HG02840 (cell line): ENCODE results near the gene GNB1.
"Not testable (repeated sequence)": the region's sequence is repeated elsewhere in the genome, so short reads cannot be mapped to it uniquely, and the experiment has no call there.

Experiments used
- ATAC-seq: cut with Tn5 transposase; IDR thresholded peaks from one replicate; pipeline ENCODE4 v1.9.1; 2021; ENCODE audit warnings: mild to moderate bottlenecking, moderate library complexity, moderate number of reproducible peaks; ENCODE audit not compliant: unreplicated experiment, low FRiP score

GNB1 gene

DNA sequence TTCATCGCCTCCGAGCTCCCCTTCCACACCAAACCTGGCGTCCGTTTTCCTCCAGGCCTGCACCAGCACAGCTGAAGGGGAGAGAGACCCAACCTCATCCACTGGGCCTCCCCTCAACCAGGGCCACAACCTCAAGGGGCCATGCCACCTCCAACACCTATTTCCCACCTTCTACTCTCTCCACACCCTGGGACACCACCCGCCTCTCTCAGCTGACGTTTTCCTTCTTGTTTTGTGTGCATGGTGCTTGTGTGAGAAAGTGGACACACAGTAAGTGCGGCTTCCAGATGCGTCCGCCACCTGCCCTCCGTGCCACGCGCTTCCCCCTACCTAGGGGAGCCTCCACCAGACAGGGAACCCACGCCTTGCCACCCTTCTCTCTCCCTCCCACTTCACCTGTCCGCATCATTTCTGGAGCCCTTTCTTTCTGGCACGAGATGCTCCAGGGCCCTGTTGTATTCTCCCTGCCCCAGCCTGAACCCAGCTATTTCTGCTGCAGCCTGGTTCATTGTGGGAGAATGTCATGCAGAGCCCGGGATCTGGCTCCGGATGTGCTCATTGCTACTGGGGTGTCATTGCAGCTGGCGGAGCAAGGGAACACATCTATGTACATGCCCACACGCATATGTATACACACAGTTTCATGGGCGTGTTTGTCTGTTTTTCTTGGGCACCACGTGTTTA, 1.3 kb upstream of the GNB1 start:
- ATAC-seq: no peak

DNA sequence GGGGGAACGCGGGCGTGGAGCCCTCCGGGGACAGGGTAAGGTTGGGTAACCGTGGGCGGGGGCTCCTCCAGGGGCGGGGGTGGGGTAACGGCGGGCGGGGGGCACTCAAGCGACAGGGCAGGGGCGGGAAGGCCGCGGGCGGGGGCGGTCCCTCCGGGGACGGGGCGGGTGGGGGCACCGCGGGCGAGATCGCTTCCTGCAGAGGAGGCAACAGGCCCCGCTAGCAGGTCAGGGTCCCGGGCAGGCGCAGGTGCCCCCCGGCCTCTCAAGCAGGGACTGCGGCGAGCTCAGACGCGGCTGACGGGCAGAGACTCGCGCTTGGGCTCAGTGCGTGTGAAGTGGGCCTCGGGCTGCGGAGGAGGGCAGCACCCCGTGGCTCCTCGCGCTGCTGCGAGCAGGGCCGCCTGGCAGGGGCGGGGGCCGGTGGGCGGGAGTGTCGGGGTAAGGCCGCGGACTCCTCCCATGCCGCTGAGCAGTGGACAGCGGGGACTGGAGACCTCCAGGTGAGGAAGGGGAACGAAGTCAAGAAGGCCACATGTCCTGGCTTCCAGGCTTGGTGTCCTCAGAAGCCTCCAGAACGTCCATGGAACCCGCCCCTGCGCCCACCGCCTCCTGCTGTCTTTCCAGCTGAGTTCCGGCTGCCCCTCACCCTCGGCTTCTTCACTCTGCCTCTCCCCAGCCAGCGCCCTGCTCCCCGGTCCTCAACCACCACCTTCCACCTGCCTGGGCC, 627 bp upstream of the GNB1 start:
- no peak for ATAC-seq

DNA sequence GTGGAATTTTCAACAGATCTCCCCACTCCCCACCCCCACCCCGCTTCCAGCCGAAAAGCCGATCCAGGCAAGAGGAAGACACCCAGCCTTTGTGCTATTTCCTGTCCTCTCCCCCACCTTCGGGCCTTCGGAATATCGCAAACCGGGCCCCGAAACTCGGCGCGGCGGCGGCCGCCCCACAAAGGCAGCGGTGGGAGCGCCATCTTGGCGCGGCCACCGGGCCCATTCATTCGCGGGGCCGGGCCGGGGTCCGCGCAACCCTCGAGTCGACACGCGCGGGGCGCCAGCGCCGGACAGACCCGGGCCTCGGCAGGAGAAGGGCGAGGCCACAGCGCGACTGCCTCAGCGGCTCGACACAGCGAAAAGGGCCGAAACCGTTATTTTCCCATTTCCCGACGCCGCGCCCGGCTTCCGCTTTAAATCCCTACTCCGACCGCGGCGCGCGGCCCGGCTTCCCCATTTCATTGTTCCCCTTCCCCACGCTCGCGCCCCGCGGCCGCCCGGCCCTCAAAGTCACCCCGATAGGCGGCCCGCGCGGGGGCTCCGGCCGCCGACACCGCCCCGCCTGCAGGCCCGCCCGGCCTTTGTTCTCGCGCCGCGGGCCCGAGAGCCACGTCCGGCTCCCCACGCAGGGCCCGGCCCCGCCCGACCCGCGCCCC, 911 bp downstream of the GNB1 start:
- peak; percentile 16 for ATAC-seq

DNA sequence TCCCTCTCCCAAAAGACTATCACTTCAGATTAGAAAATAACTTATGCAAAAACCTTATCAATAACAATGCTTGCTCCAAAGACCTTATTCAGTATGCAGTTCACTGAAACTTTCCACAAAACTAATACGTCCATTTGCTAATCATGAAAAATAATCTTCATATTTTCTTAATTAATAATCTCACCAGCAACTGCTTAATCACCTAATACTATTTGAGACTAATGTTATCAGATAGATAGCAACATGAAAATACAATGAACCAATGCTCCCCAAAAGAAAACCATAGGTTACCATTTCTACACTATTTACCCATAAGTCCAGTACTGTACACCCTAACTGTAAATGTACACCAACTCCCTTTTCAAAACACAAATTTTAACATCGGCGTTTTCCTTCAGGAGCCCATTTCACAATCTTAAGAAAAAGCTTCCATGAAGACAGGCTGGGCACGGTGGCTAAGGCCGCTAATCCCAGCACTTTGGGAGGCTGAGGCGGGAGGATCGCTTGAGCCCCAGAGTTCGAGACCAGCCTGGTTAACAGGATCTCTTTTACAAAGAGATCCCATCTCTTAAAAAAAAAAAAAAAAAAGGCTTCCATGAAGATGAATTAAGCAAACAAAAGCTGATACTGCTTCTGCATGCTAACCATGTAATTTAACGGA, 1.7 kb downstream of the GNB1 start:
- ATAC-seq: no peak

DNA sequence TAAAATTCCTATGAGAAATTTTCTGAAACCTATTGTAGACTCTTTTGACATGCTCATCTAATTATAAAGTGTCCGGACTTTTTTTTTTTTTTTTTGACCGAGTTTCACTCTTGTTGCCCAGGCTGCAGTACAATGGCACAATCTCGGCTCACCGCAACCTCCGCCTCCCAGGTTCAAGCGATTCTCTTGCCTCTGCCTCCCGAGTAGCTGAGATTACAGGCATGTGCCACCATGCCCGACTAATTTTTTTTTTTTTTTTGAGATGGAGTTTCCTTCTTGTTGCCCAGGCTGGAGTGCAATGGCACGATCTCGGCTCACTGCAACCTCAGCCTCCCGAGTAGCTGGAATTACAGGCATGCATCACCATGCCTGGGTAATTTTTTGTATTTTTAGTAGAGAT, 7.0 kb downstream of the GNB1 start:
- ATAC-seq: not testable (repeated sequence)

DNA sequence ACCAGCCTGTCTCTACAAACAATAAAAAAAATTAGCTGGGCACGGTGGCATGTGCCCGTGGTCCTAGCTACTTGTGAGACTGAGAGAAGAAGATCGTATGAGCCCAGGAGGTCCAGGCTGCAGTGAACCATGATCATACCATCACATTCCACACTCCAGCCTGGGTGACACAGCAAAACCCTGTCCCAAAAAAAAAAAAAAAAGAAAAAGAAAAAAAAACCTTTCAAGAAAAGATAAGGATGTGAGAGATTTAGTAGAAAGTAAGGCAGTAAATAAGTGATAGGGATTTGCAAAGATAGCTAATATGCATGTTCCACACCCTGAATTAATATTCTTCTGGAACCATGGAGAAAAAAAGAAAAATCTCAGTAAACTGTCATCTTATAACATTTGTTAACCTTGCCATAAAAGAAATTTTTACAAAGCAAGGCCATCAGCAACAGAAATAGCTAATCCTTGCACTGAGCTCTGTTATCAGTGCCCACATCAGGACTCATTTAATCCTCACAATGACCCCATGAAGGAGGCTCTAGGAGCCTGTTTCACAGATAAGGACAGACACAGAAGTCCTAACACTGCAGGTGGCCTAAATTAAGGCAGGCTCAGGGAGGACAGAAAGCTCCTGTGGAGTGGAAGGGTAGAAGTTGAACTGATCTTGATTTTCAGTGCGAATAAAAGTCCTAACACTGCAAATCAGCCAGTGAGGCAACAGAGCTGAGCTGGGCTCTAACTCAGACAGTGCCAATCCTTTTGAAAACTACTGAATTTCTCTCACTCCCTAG, 7.6 kb downstream of the GNB1 start:
- no peak for ATAC-seq

DNA sequence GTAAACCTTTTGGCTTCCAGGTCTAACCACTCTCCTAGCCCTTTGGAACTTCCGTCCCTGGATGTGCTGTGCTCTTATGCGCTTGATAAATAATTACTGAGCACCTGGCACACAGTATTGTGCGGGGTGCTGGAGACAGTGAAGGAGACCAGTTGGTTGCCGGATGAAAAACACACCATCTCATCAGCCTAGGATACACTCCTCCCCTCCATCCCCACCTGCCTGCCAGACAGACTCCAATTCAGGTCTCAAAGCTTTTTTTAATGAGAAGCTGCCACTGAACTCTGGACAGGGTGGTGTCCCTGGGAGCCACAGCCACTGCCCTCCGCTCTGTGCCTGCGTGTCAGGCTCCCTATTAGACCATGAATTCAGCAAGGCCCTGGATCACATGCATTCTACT, 9.2 kb downstream of the GNB1 start:
- ATAC-seq: no peak

DNA sequence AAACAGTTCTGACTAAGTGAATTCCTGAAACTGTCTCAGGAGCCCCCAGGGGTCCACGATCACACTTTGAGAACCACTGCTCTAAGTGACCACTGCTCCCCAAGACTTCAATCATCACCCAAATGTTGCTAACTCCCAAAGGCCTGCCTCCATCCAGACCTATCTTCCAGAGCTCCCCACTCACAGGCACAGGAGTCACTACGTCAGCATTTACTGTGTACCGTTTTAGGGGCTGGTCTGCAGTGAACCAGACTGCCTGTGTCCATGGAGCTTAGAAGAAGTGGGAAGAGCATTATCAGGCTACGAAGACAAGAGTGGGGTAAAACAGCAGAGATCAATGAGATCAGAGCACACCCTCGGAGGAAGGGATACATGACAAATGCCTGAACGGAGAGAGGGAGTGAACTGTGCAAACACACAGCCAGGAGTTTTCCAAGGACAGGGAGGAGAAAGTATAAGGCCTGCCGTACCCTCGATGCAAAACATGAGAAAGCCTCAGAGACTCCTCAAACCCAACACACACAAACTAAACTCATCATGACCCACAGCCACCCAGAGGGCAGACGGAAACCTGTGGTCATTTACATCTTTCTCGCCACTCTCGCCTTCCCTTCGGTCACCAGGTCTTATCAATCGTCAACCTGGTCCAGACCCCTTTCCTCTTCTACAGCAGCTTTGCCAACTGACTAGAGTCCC, 10.1 kb downstream of the GNB1 start:
- no peak for ATAC-seq

DNA sequence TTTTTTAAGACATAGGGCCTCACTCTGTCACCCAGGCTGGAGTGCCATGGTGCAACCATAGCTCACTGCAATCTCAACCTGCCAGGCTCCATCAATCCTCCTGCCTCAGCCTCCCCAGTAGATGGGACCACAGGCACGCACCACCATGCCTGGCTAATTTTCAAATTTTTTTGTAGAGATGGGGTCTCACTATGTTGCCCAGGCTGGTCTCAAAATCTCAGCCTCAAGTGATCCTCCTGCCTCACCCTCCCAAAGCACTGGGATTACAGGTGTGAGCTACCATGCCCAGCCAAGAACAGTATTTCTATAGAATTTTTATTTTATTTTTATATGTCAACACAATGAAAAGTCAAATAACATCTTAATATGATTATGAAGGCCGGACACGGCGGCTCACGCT, 10.9 kb downstream of the GNB1 start:
- no peak for ATAC-seq

DNA sequence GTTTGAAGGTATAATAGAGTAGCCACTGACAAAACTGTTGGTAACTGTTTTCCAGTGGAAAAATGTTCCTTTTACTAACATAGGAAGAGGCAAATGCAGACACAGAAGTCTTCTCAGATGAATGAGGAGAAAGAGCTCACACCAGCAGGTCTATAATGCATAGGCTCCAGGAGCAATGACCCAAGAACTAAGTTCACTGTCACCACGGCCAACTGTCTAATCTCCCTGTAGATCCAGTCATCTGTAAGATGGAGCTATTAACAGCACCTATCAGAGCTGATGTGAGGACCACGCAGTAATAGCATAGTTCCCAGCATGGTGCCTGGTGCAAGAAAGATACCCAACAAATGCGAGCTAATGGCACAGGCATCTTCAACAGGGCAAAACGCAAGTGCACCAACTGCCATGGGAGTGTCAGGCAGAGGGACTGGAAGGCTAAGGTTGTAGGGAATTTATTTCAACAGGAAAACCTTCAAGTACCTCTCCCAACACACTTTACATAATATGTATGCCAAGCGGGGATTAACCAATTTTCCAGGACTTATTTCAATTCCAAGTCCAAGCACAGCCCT, 12.9 kb downstream of the GNB1 start:
- no peak for ATAC-seq

DNA sequence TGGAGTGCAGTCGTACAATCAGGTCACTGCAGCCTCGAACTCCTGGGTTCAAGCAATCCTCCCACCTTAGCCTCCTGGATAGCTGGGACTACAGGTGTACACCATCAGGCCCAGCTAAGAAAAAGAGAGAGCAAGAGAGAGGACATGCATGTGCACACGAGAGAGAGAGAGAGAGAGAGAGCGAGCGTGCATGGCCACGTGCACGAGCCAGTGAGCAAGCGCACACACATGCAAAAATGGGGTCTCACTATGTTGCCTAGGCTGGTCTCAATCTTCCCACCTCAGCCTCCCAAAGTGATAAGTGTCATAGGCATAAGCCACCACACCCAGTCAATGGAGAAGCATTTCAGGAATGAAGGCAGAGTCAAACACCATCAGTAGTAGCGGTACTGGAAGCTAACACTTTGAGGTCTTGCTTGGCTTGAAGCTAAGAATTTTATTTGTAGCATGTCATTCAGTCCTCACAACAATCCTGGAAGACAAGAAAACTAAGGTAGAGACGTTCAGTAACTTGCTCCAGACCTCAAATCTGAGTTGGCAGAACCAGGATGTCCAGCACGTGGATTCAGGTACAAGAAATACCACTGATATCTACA, 14.5 kb downstream of the GNB1 start:
- ATAC-seq: no peak

DNA sequence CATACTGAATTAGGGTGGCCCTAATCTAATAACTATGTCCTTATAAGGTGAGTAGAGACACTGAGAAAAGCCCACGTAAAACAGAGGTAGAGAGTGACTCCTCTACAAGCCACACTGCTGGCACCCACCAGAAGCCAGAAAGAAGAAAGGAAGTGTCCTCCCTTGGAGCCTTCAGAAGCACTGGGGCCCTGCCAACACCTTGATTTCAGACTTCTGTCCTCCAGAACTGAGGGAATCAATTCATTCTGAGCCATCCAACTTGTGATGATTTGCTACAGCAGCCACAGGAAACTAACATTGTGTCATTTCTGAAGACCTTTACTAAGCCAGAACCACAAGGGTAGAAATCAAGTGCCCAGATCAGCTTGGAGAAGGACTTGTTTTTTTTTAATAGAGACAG, 15.0 kb downstream of the GNB1 start:
- no peak for ATAC-seq

DNA sequence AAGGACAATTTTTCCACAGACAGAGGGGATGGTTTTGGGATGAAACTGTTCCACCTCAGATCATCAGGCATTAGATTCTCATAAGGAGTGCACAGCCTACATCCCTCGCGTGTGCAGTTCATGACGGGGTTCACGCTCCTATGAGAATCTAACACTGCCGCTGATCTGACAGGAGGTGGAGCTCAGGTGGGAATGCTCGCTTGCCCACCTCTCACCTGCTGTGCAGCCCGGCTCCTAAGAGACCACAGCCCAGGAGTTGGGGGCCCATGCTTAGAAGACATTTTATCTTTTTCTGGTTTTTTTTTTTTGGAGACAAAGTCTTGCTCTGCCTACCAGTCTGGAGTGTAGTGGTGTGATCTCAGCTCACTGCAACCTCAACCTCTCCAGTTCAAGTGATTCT, 16.0 kb downstream of the GNB1 start:
- no peak for ATAC-seq

DNA sequence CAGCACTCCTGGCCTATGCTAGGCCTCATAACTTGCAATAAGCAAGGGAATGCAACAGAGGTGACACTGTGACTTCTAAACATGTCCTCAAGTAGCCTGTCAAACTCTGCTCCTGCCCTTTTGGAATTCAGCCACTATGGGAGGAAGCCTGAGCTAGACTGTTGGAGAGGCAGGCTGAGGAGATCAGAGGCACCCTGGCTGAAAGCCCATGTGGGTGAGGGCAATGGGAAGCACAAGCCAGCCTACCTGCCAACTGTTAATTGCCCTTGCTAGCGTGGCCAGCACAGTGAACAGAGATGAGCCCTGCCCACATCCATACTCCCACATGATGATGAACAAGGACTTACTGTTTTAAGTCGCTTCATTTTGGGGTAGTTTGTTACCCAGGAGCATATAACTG, 17.7 kb downstream of the GNB1 start:
- ATAC-seq: no peak

DNA sequence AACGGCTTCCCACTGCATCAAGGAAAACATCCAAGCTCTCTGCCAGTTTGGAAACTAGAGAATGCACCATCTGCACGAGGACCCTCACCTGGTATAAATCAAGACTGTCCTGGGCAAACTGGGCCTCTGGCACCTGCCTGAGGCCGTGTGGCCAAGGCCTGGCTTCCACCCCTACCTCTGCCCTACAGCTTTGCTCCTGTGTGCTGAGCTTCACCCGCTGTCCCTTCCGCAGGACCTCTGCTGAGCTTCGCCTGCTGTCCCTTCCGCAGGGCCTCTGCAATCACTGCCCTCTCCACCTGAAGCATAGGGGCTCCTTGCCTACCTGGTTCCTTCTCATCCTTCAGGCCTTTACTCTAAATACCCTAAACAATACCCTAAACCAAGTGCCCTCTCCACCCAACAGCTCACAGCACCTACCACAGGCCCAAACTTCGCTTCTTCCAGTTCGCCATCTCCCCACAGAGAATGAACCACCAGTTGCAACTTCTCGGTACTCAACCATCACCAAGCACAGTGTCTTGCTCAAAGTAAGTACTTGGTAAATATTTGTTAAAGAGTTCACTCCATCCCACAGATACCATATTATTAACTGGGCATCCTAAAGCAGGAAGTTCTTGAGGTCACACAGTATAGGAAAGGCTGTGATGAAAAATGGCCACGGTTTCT, 18.4 kb downstream of the GNB1 start:
- ATAC-seq: no peak

DNA sequence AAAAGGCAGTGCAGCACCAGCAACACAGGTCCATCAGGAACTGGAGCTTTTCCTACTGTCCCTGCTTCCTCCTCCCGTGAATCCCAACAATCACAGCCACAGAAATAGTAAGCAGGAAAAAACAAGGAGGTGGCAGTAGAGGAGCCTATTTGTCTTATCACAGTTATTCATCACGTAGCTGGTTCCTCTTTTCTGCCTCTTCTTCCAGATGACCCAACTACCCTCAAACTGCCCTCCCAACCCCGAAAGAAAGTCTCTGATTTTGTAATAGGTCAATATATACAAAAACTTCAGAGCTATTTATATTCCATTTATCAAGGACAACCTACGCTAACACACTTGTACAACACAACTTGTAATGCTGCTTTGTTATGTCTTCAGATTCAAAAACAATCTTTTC, 21.4 kb downstream of the GNB1 start:
- ATAC-seq: no peak

DNA sequence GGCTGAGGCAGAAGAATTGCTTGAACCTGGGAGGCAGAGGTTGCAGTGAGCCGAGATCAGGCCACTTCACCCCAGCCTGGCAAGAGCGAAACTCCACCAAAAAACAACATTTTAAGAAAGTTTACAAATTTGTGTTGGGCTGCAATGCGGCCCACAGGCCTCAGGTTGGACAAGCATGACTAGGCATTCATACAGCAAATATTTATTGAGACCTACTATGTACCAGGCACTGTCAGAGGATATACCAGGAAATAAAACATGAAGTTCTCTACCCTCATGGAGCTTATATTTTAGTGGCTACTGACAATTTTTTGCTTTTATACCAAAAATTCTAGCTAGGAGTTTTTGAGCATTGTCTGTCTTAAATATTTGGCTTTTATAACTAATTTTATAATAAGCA, 23.7 kb downstream of the GNB1 start:
- ATAC-seq: no peak

DNA sequence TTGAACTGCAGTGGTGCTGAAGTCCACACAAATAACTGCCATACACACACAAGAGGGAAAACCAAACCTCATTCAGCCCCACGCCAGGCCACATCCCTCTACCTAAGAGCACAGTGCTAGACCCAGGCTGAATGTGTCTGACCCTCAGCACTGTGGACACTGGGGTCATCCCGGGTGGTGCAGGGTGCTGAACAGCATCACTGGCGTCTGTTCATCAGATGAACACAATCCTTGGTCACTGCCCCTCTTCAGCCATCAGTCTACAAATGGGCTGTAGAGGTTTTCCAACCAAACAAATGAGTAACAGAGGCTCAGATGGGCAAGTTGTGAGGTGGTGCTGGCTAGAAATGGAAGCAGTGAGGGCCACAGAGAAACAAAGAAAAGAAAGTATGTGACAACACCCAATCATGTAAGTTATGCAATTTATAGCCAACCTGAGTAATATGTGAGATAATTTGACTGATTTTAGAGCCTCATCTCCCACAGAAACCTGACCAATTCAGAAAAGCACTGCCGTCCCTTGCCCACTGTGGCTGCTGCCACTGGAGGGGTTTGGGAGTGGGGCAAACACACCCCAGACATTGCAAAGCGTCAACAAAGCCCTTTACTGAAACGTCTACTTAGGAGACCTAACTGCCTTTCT, 27.9 kb downstream of the GNB1 start:
- ATAC-seq: no peak
